Effector CD4-positive, alpha-beta T cell (primary cell): Measurements from ENCODE around the gene MOV10L1.
"Not testable (repeated sequence)": the region's sequence is repeated elsewhere in the genome, so short reads cannot be mapped to it uniquely, and the experiment has no call there.

Experiments
- DNase-seq: peaks from one replicate; pipeline ENCODE4 v3.0.0-alpha.2; 2020

MOV10L1 gene

GRCh38 chr22:50190182-50190940 lies 100.6 kb downstream of the MOV10L1 start:
- DNase-seq = peak; percentile 67

- peak; percentile 80 for DNase-seq
These were observed 101.3 kb downstream of the MOV10L1 start for GRCh38 chr22:50190941-50191741.

GRCh38 chr22:50192436-50193204 lies 102.8 kb downstream of the MOV10L1 start:
- peak; percentile 46 for DNase-seq

GRCh38 chr22:50193621-50194020 lies 103.8 kb downstream of the MOV10L1 start:
- DNase-seq = no peak

- no peak for DNase-seq
These were observed 104.4 kb downstream of the MOV10L1 start for GRCh38 chr22:50194037-50194805.

- no peak for DNase-seq
These were observed 106.5 kb downstream of the MOV10L1 start for GRCh38 chr22:50196256-50196655.

- DNase-seq = no peak
These were observed 107.4 kb downstream of the MOV10L1 start for GRCh38 chr22:50197000-50197800.

GRCh38 chr22:50197856-50198623 lies 108.2 kb downstream of the MOV10L1 start:
- no peak for DNase-seq

- no peak for DNase-seq
These were observed 108.8 kb downstream of the MOV10L1 start for GRCh38 chr22:50198624-50199017.

GRCh38 chr22:50199251-50199721 lies 109.5 kb downstream of the MOV10L1 start:
- no peak for DNase-seq

- no peak for DNase-seq
These were observed 110.1 kb downstream of the MOV10L1 start for GRCh38 chr22:50199829-50200460.

GRCh38 chr22:50200461-50201190 lies 110.8 kb downstream of the MOV10L1 start, which contains the start of gene SELENOO:
Gene SELENOO, plus strand, starts transcription at chr22:50201011. Its CDS starts 26 bp downstream, at chr22:50201037.
- DNase-seq = peak; percentile 84

- DNase-seq = no peak
These were observed 111.7 kb downstream of the MOV10L1 start for GRCh38 chr22:50201191-50202129.

- no peak for DNase-seq
These were observed 112.4 kb downstream of the MOV10L1 start for GRCh38 chr22:50202130-50202666.

- DNase-seq = no peak
These were observed 113.5 kb downstream of the MOV10L1 start for GRCh38 chr22:50203288-50203687.

- no peak for DNase-seq
These were observed 114.8 kb downstream of the MOV10L1 start for GRCh38 chr22:50204571-50204970.

- DNase-seq = not testable (repeated sequence)
These were observed 115.2 kb downstream of the MOV10L1 start for GRCh38 chr22:50204998-50205397.
